ENCODE results near the gene ATP13A2. TPM values are rescaled to one million over a fixed set of nuclear protein-coding genes. Genes with fewer than 3 reads are reported as not detected.

The ATP13A2 gene
- polyA plus RNA-seq, 3 donors, result 17.6 to 37.8 (median 19.5) TPM

GRCh38 chr1:16978567-16979474 lies 32.9 kb downstream of the ATP13A2 start:
- intact Hi-C loops (cut with micrococcal nuclease), result no loop called here
- H3K27ac Mint-ChIP-seq, result no peak overlapping the region
- H3K79me2 ChIP-seq (ENCODE audit: insufficient read depth, low read length), result no peaks in the 10 kb centered on the region
- H3K9me3 Mint-ChIP-seq, result peaks cover 0 to 9% (median 2%) of the 10 kb centered on the region in 7 donors
- no peak overlapping the region for H3K27ac ChIP-seq (ENCODE audit: low read depth in 1 of 2, low read length in 2 of 2)
- H3K9ac ChIP-seq (ENCODE audit: insufficient read depth, low read length, poor library complexity, severe bottlenecking), result no peak overlapping the region
- H3K27me3 ChIP-seq (ENCODE audit: control insufficient read depth in 2 of 2, insufficient read depth in 2 of 2, low read length in 2 of 2), result peaks cover 9 to 37% of the 10 kb centered on the region in 2 donors
- TF ChIP-seq CTCF (IDR thresholded peaks at IDR 0.05), result no peak
- no peaks in the 10 kb centered on the region for H3K36me3 ChIP-seq (replicated peaks in 1 of 2; ENCODE audit: control insufficient read depth in 1 of 2, insufficient read depth in 2 of 2, low read length in 2 of 2)
- no peak overlapping the region for H3K4me3 ChIP-seq (replicated peaks in 1 of 3; ENCODE audit: low read depth in 2 of 3, low read length in 3 of 3)
- peak overlapping the region in 1 of 2 donors; percentile 69 for H3K4me3 Mint-ChIP-seq
- WGBS (ENCODE audit: insufficient coverage), result 26% methylated on average over 15 of the region's 20 CpGs
- H3K4me1 ChIP-seq (ENCODE audit: control insufficient read depth in 1 of 2, insufficient read depth in 2 of 2, low read length in 2 of 2), result peaks cover 3 to 10% of the 10 kb centered on the region in 2 donors
- H3K4me1 Mint-ChIP-seq, result peaks cover 10% of the 10 kb centered on the region
- H3K36me3 Mint-ChIP-seq, result peaks cover 2 to 8% of the 10 kb centered on the region in 2 donors
- no peak for DNase-seq
- H3K9me3 ChIP-seq (replicated peaks in 1 of 2; ENCODE audit: control insufficient read depth in 1 of 2, insufficient read depth in 1 of 2, low read length in 2 of 2), result peaks cover 0 to 10% of the 10 kb centered on the region in 2 donors
- H4K20me1 ChIP-seq (ENCODE audit: insufficient read depth, low read length), result no peaks in the 10 kb centered on the region
- H3K4me2 ChIP-seq (replicated peaks; ENCODE audit: extremely low read depth, low read length, poor library complexity, severe bottlenecking), result no peak overlapping the region
- peaks cover 43 to 53% (median 46%) of the 10 kb centered on the region in 3 donors for H3K27me3 Mint-ChIP-seq (ENCODE audit: low read depth in 3 of 3)
- no peak overlapping the region for H2AFZ ChIP-seq (ENCODE audit: insufficient read depth, low read depth, low read length, poor library complexity, severe bottlenecking)

- H3K27me3 ChIP-seq (ENCODE audit: control insufficient read depth in 2 of 2, insufficient read depth in 2 of 2, low read length in 2 of 2), result peaks cover 9 to 37% of the 10 kb centered on the region in 2 donors
- no peaks in the 10 kb centered on the region for H4K20me1 ChIP-seq (ENCODE audit: insufficient read depth, low read length)
- H3K4me2 ChIP-seq (replicated peaks; ENCODE audit: extremely low read depth, low read length, poor library complexity, severe bottlenecking), result no peak overlapping the region
- TF ChIP-seq CTCF (IDR thresholded peaks at IDR 0.05), result no peak
- intact Hi-C loops (cut with micrococcal nuclease), result no loop called here
- peaks cover 0 to 9% (median 2%) of the 10 kb centered on the region in 7 donors for H3K9me3 Mint-ChIP-seq
- H3K27ac Mint-ChIP-seq, result no peak overlapping the region
- H3K36me3 ChIP-seq (replicated peaks in 1 of 2; ENCODE audit: control insufficient read depth in 1 of 2, insufficient read depth in 2 of 2, low read length in 2 of 2), result no peaks in the 10 kb centered on the region
- peaks cover 2 to 8% of the 10 kb centered on the region in 2 donors for H3K36me3 Mint-ChIP-seq
- no peak overlapping the region for H3K27ac ChIP-seq (ENCODE audit: low read depth in 1 of 2, low read length in 2 of 2)
- no peak for DNase-seq
- H3K79me2 ChIP-seq (ENCODE audit: insufficient read depth, low read length), result no peaks in the 10 kb centered on the region
- peaks cover 10% of the 10 kb centered on the region for H3K4me1 Mint-ChIP-seq
- no peak overlapping the region for H3K4me3 ChIP-seq (replicated peaks in 1 of 3; ENCODE audit: low read depth in 2 of 3, low read length in 3 of 3)
- WGBS (ENCODE audit: insufficient coverage), result 100% methylated on average over 3 of the region's 4 CpGs
- H3K4me1 ChIP-seq (ENCODE audit: control insufficient read depth in 1 of 2, insufficient read depth in 2 of 2, low read length in 2 of 2), result peaks cover 3 to 10% of the 10 kb centered on the region in 2 donors
- peaks cover 43 to 51% (median 46%) of the 10 kb centered on the region in 3 donors for H3K27me3 Mint-ChIP-seq (ENCODE audit: low read depth in 3 of 3)
- H3K9ac ChIP-seq (ENCODE audit: insufficient read depth, low read length, poor library complexity, severe bottlenecking), result no peak overlapping the region
- no peak overlapping the region for H3K4me3 Mint-ChIP-seq
- no peak overlapping the region for H2AFZ ChIP-seq (ENCODE audit: insufficient read depth, low read depth, low read length, poor library complexity, severe bottlenecking)
- H3K9me3 ChIP-seq (replicated peaks in 1 of 2; ENCODE audit: control insufficient read depth in 1 of 2, insufficient read depth in 1 of 2, low read length in 2 of 2), result peaks cover 0 to 10% of the 10 kb centered on the region in 2 donors
These were observed 33.6 kb downstream of the ATP13A2 start for GRCh38 chr1:16978139-16978538.
